GM23338 (cell line): Measurements from ENCODE around the gene TRAPPC10. TPM values are rescaled to one million over a fixed set of nuclear protein-coding genes. Genes with fewer than 3 reads are reported as not detected.

ENCODE experiments used
- ATAC-seq: fragments of 200-7000 bp; cut with Tn5 transposase; 3 replicates; pipeline ENCODE4 v1.9.1; 2020
- DNase-seq: peaks from one replicate; pipeline ENCODE4 v3.0.0-alpha.2; 2015; ENCODE audit warnings: low spot score
- H2AFZ ChIP-seq: fragments of 200-600 bp; sonication (generic); 2 replicates; pipeline ENCODE4 v1.8.0; 2016; ENCODE audit warnings: antibody characterized with exemption, mild to moderate bottlenecking, moderate library complexity
- H3F3A ChIP-seq: fragments of 200-600 bp; sonication (generic); replicated peaks from 2 replicates; pipeline ENCODE4 v1.8.0; 2017; ENCODE audit warnings: antibody characterized with exemption, mixed run types, low read depth
- H3K27ac ChIP-seq: fragments of 200-600 bp; sonication (generic); 2 replicates; pipeline ENCODE4 v1.6.1; 2016; ENCODE audit warnings: low read depth
- H3K27me3 ChIP-seq: fragments of 200-600 bp; sonication (generic); 2 replicates; pipeline ENCODE4 v1.8.0; 2016; ENCODE audit warnings: mild to moderate bottlenecking, mixed run types, moderate library complexity; ENCODE audit not compliant: insufficient read depth
- H3K36me3 ChIP-seq: fragments of 200-600 bp; sonication (generic); 2 replicates; pipeline ENCODE4 v1.8.0; 2016; ENCODE audit warnings: mild to moderate bottlenecking; ENCODE audit not compliant: insufficient read depth
- H3K4me1 ChIP-seq: fragments of 200-600 bp; sonication (generic); 2 replicates; pipeline ENCODE4 v1.8.0; 2016; ENCODE audit warnings: mild to moderate bottlenecking, moderate library complexity; ENCODE audit not compliant: insufficient read depth
- H3K4me2 ChIP-seq: fragments of 200-600 bp; sonication (generic); 2 replicates; pipeline ENCODE4 v1.7.1; 2017; ENCODE audit warnings: mixed run types
- H3K4me3 ChIP-seq: fragments of 200-600 bp; sonication (generic); 2 replicates; pipeline ENCODE4 v1.6.1; 2016; ENCODE audit warnings: mixed run types
- H3K79me2 ChIP-seq: fragments of 200-600 bp; sonication (generic); replicated peaks from 2 replicates; pipeline ENCODE4 v1.8.0; 2017; ENCODE audit warnings: mild to moderate bottlenecking; ENCODE audit not compliant: insufficient read depth
- H3K9me2 ChIP-seq: fragments of 200-600 bp; sonication (generic); 2 replicates; pipeline ENCODE4 v1.8.0; 2017; ENCODE audit not compliant: insufficient read depth
- H4K20me1 ChIP-seq: fragments of 200-600 bp; sonication (generic); replicated peaks from 2 replicates; pipeline ENCODE4 v1.8.0; 2017; ENCODE audit warnings: mild to moderate bottlenecking; ENCODE audit not compliant: insufficient read depth
- H3K27ac Mint-ChIP-seq: 2 replicates; pipeline ENCODE4 v1.8.0; 2020; ENCODE audit warnings: inconsistent platforms, mild to moderate bottlenecking, moderate library complexity, mixed read lengths
- H3K27me3 Mint-ChIP-seq: 3 replicates; pipeline ENCODE4 v1.8.0; 2022; ENCODE audit warnings: low read depth, mild to moderate bottlenecking, moderate library complexity, mixed read lengths, inconsistent platforms; ENCODE audit not compliant: insufficient read depth, poor library complexity
- H3K36me3 Mint-ChIP-seq: 3 replicates; pipeline ENCODE4 v1.8.0; 2021; ENCODE audit warnings: low read depth, mild to moderate bottlenecking, inconsistent platforms, moderate library complexity, mixed read lengths
- H3K4me1 Mint-ChIP-seq: 3 replicates; pipeline ENCODE4 v1.8.0; 2020; ENCODE audit warnings: mild to moderate bottlenecking, inconsistent platforms, mixed read lengths
- H3K4me3 Mint-ChIP-seq: 3 replicates; pipeline ENCODE4 v1.8.0; 2021; ENCODE audit warnings: moderate library complexity, mild to moderate bottlenecking, inconsistent platforms, mixed read lengths
- H3K9me3 Mint-ChIP-seq: 3 replicates; pipeline ENCODE4 v1.8.0; 2020; ENCODE audit warnings: moderate library complexity, mild to moderate bottlenecking, inconsistent platforms, mixed read lengths
- CREB1 ChIP-seq: fragments of 250-450 bp; sonication (Bioruptor Pico); IDR thresholded peaks from 2 replicates; pipeline ENCODE4 v1.5.0; 2020; ENCODE audit warnings: low read depth, mild to moderate bottlenecking, moderate library complexity
- ETS1 ChIP-seq: IDR thresholded peaks from 2 replicates; pipeline ENCODE4 v1.6.1; 2016; ENCODE audit warnings: antibody characterized with exemption
- EZH2 ChIP-seq: fragments of 200-600 bp; sonication (generic); IDR thresholded peaks from one replicate; pipeline ENCODE4 v1.8.0; 2017; ENCODE audit warnings: antibody characterized with exemption, mild to moderate bottlenecking, low read depth; ENCODE audit not compliant: unreplicated experiment
- EZH2phosphoT487 ChIP-seq: fragments of 200-600 bp; sonication (generic); IDR thresholded peaks from one replicate; pipeline ENCODE4 v1.8.1; 2018; ENCODE audit warnings: antibody characterized with exemption; ENCODE audit not compliant: unreplicated experiment
- JUNB ChIP-seq: IDR thresholded peaks from one replicate; pipeline ENCODE4 v1.6.1; 2016; ENCODE audit warnings: antibody characterized with exemption; ENCODE audit not compliant: unreplicated experiment
- NANOG ChIP-seq: IDR thresholded peaks from 2 replicates; pipeline ENCODE4 v1.6.1; 2016; ENCODE audit warnings: antibody characterized with exemption, borderline replicate concordance
- POLR2AphosphoS5 ChIP-seq: IDR thresholded peaks from 2 replicates; pipeline ENCODE4 v1.6.1; 2016; ENCODE audit warnings: antibody characterized with exemption, low read depth
- REST ChIP-seq: IDR thresholded peaks from one replicate; pipeline ENCODE4 v1.6.1; 2018; ENCODE audit warnings: antibody characterized with exemption; ENCODE audit not compliant: unreplicated experiment
- STAT1 ChIP-seq: IDR thresholded peaks from one replicate; pipeline ENCODE4 v1.6.1; 2016; ENCODE audit warnings: antibody characterized with exemption; ENCODE audit not compliant: unreplicated experiment
- ZNF114 ChIP-seq: fragments of 250-450 bp; sonication (Bioruptor Pico); IDR thresholded peaks from 2 replicates; pipeline ENCODE4 v1.5.0; 2020; ENCODE audit warnings: mild to moderate bottlenecking, moderate library complexity
- ZNF331 ChIP-seq: fragments of 250-450 bp; sonication (Bioruptor Pico); IDR thresholded peaks from 2 replicates; pipeline ENCODE4 v1.5.0; 2020; ENCODE audit warnings: low read depth, mild to moderate bottlenecking, moderate library complexity
- polyA plus RNA-seq: library from polyadenylated mRNA; unstranded; fragments of >200 nt; fragmentation: Nextera tagmentation; extraction: Ambion mirVana; gene quantifications from 2 replicates; pipeline ENCODE4 v1.2.1, GENCODE V29; 2016
- total RNA-seq: library from RNA; depleted of rRNA; stranded (reverse); fragments of >200 nt; shearing (Covaris generic); gene quantifications from 2 replicates; pipeline ENCODE4 v1.2.3, GENCODE V29; 2014
- TF ChIP-seq, protein P1 (sequence below): fragments of 250-450 bp; sonication (Bioruptor Pico); IDR thresholded peaks from 2 replicates; pipeline ENCODE4 v1.5.0; 2020; ENCODE audit warnings: mild to moderate bottlenecking, moderate library complexity

Gene TRAPPC10
- total and polyA plus RNA-seq, 2 experiments from 2014 or later: 14.0 to 27.1 TPM

- TF ChIP-seq EZH2 (no peak), ZNF114 (no peak), JUNB (no peak), EZH2phosphoT487 (no peak), NANOG (no peak), ETS1 (no peak), POLR2AphosphoS5 (no peak)
- TF ChIP-seq, protein P1, sequence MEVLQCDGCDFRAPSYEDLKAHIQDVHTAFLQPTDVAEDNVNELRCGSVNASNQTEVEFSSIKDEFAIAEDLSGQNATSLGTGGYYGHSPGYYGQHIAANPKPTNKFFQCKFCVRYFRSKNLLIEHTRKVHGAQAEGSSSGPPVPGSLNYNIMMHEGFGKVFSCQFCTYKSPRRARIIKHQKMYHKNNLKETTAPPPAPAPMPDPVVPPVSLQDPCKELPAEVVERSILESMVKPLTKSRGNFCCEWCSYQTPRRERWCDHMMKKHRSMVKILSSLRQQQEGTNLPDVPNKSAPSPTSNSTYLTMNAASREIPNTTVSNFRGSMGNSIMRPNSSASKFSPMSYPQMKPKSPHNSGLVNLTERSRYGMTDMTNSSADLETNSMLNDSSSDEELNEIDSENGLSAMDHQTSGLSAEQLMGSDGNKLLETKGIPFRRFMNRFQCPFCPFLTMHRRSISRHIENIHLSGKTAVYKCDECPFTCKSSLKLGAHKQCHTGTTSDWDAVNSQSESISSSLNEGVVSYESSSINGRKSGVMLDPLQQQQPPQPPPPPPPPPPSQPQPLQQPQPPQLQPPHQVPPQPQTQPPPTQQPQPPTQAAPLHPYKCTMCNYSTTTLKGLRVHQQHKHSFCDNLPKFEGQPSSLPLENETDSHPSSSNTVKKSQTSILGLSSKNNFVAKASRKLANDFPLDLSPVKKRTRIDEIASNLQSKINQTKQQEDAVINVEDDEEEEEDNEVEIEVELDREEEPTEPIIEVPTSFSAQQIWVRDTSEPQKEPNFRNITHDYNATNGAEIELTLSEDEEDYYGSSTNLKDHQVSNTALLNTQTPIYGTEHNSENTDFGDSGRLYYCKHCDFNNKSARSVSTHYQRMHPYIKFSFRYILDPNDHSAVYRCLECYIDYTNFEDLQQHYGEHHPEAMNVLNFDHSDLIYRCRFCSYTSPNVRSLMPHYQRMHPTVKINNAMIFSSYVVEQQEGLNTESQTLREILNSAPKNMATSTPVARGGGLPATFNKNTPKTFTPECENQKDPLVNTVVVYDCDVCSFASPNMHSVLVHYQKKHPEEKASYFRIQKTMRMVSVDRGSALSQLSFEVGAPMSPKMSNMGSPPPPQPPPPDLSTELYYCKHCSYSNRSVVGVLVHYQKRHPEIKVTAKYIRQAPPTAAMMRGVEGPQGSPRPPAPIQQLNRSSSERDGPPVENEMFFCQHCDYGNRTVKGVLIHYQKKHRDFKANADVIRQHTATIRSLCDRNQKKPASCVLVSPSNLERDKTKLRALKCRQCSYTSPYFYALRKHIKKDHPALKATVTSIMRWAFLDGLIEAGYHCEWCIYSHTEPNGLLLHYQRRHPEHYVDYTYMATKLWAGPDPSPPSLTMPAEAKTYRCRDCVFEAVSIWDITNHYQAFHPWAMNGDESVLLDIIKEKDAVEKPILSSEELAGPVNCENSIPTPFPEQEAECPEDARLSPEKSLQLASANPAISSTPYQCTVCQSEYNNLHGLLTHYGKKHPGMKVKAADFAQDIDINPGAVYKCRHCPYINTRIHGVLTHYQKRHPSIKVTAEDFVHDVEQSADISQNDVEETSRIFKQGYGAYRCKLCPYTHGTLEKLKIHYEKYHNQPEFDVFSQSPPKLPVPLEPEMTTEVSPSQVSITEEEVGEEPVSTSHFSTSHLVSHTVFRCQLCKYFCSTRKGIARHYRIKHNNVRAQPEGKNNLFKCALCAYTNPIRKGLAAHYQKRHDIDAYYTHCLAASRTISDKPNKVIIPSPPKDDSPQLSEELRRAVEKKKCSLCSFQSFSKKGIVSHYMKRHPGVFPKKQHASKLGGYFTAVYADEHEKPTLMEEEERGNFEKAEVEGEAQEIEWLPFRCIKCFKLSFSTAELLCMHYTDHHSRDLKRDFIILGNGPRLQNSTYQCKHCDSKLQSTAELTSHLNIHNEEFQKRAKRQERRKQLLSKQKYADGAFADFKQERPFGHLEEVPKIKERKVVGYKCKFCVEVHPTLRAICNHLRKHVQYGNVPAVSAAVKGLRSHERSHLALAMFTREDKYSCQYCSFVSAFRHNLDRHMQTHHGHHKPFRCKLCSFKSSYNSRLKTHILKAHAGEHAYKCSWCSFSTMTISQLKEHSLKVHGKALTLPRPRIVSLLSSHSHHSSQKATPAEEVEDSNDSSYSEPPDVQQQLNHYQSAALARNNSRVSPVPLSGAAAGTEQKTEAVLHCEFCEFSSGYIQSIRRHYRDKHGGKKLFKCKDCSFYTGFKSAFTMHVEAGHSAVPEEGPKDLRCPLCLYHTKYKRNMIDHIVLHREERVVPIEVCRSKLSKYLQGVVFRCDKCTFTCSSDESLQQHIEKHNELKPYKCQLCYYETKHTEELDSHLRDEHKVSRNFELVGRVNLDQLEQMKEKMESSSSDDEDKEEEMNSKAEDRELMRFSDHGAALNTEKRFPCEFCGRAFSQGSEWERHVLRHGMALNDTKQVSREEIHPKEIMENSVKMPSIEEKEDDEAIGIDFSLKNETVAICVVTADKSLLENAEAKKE: no peak
These were observed 78.2 kb downstream of the TRAPPC10 start (continued) for GRCh38 chr21:44090325-44090724.

DNA sequence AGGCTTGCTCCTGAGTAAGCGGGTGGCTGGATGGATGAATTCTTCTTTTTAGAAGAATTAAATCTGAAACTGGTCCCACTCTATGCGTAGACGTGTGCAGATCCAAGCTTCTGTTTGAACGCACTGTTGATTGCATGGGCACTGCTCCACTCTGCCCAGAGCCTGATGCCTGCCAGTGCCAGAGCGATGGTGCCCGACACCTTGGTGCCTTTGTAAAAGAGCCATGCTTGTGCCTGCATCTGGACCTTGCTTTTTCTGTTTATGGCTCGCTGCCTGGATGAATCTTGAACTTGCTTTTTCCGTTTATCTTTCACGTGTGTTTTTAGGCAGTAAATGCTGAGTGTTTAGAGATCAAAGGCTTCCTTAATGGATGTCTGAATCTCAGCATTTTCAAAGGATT is 80.1 kb downstream of the TRAPPC10 start:
- no peak for DNase-seq
- no peaks in the 10 kb centered on the region for H3K9me2 ChIP-seq
- Mint-ChIP-seq H3K27ac (no peak overlapping the region), H3K4me3 (no peak overlapping the region), H3K36me3 (peaks cover 49% of the 10 kb centered on the region), H3K9me3 (no peaks in the 10 kb centered on the region), H3K4me1 (no peaks in the 10 kb centered on the region), H3K27me3 (peaks cover 3% of the 10 kb centered on the region)
- no peak overlapping the region for H3K4me2 ChIP-seq
- no peaks in the 10 kb centered on the region; the same call in 1 of the 2 replicates for H4K20me1 ChIP-seq
- no peak for ATAC-seq
- no peaks in the 10 kb centered on the region for H3K27me3 ChIP-seq
- no peak overlapping the region for H3K27ac ChIP-seq
- peaks cover 27% of the 10 kb centered on the region for H3K36me3 ChIP-seq
- H3F3A ChIP-seq: no peaks in the 10 kb centered on the region
- H3K79me2 ChIP-seq: no peaks in the 10 kb centered on the region
- H2AFZ ChIP-seq: no peak overlapping the region
- no peak overlapping the region for H3K4me3 ChIP-seq
- H3K4me1 ChIP-seq: no peaks in the 10 kb centered on the region
- TF ChIP-seq EZH2 (no peak), JUNB (no peak), REST (no peak), EZH2phosphoT487 (no peak), ZNF114 (no peak), CREB1 (CRISPR knock-in tag) (no peak), ETS1 (no peak), STAT1 (no peak), ZNF331 (CRISPR knock-in tag) (no peak)
